GM19023 (cell line): ENCODE measurements around the gene ETV7.
"Not testable (repeated sequence)": the region's sequence is repeated elsewhere in the genome, so short reads cannot be mapped to it uniquely, and the experiment has no call there.

Experiments
- ATAC-seq: cut with Tn5 transposase; IDR thresholded peaks from one replicate; pipeline ENCODE4 v1.9.1; 2021; ENCODE audit warnings: mild to moderate bottlenecking, moderate library complexity; ENCODE audit not compliant: unreplicated experiment

Gene ETV7

GRCh38 chr6:36343109-36343680 lies 44.3 kb downstream of the ETV7 start:
- ATAC-seq: no peak

- no peak for ATAC-seq
These were observed 46.6 kb downstream of the ETV7 start for GRCh38 chr6:36340618-36341454.

GRCh38 chr6:36340306-36340617 lies 47.2 kb downstream of the ETV7 start:
- no peak for ATAC-seq

GRCh38 chr6:36339146-36339545 lies 48.3 kb downstream of the ETV7 start:
- ATAC-seq: no peak

GRCh38 chr6:36338223-36338622 lies 49.2 kb downstream of the ETV7 start:
- not testable (repeated sequence) for ATAC-seq

- ATAC-seq: no peak
These were observed 49.7 kb downstream of the ETV7 start for GRCh38 chr6:36337814-36338213.

- no peak for ATAC-seq
These were observed 50.7 kb downstream of the ETV7 start, which contains the start of gene BNIP5 for GRCh38 chr6:36336779-36337241. Gene BNIP5 (minus strand): TSS chr6:36336888. CDS start chr6:36330690, 6,198 bp downstream.

- no peak for ATAC-seq
These were observed 51.2 kb downstream of the ETV7 start for GRCh38 chr6:36336208-36336710.

GRCh38 chr6:36335465-36336207 lies 51.8 kb downstream of the ETV7 start:
- ATAC-seq: no peak

- ATAC-seq: no peak
These were observed 52.5 kb downstream of the ETV7 start for GRCh38 chr6:36334832-36335459.

GRCh38 chr6:36333931-36334725 lies 53.3 kb downstream of the ETV7 start:
- no peak for ATAC-seq

GRCh38 chr6:36333171-36333895 lies 54.1 kb downstream of the ETV7 start:
- ATAC-seq: no peak

- no peak for ATAC-seq
These were observed 56.1 kb downstream of the ETV7 start for GRCh38 chr6:36331381-36331780.

GRCh38 chr6:36330366-36330765 lies 57.1 kb downstream of the ETV7 start:
- no peak for ATAC-seq

GRCh38 chr6:36329798-36330291 lies 57.6 kb downstream of the ETV7 start:
- no peak for ATAC-seq

- no peak for ATAC-seq
These were observed 58.9 kb downstream of the ETV7 start for GRCh38 chr6:36328600-36328999.

GRCh38 chr6:36327919-36328236 lies 59.6 kb downstream of the ETV7 start:
- no peak for ATAC-seq

- no peak for ATAC-seq
These were observed 60.1 kb downstream of the ETV7 start for GRCh38 chr6:36327226-36327918.
